Measurements from ENCODE around the gene ERICH6B. TPM values are rescaled to one million over a fixed set of nuclear protein-coding genes. Genes with fewer than 3 reads are reported as not detected.

Gene ERICH6B
- total and polyA plus RNA-seq, 4 donors: not detected

DNA sequence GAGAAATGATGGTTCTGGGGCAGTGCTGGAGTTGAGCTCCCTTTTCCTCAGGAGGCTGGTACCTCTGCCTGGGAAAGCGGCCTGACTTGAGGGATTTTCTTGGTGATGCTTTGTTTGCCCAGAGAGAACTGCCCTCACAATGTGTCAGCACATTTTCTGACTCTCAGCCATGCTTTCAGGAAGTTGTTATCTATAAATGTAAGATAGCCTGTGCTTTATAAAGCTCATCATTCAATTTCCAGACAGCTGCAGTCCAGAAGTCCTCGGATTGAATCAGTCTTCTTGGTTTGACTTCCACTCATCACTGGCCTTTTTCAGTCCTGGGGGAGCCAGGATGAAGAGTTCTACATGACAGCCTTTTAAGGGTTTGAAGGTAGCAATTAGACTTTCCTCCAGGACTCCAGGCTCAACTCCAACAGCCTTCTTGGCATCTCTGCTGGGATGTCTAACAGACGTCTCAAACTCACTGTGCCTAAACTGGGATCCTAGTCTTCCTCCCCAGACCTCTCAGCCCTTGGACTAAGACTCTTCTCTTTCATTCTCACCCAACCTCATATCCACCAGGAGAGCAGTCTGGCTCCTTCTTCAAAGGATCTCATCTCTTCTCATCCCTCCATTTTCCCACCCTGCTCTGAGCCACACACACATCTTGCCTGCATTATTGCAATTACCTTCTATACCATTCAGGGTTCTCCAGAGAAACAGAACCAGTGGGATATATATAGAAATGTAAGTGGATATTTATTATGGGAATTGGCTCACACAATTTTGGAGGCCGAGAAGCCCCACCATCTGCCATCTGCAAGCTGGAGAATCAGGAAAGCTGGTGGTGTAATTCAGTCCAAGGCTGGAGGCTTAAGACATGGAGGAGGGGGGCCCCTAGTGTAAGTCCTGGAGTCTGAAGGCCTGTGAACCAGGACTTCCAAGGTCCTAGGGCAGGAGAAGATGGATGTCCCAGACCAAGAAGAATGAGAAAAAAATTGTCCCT lies 13.1 kb downstream of the ERICH6B start:
- Histone ChIP-seq H3K27me3 (ENCODE audit: control insufficient read depth in 3 of 3, insufficient read depth in 3 of 3, low read length in 2 of 3) (peaks cover 0 to 2% (median 0%) of the 10 kb centered on the region in 3 donors), H3K9ac (ENCODE audit: insufficient read depth in 1 of 2, low read length in 2 of 2) (no peak overlapping the region), H3K4me3 (no peak overlapping the region), H3K4me1 (ENCODE audit: control insufficient read depth in 5 of 5, insufficient read depth in 5 of 5, low read length in 5 of 5) (no peaks in the 10 kb centered on the region), H3K9me3 (ENCODE audit: control insufficient read depth in 4 of 4, insufficient read depth in 3 of 4, low read length in 3 of 4) (peaks cover 0 to 4% (median 0%) of the 10 kb centered on the region in 4 donors), H3K36me3 (ENCODE audit: control insufficient read depth in 4 of 4, insufficient read depth in 4 of 4, low read length in 4 of 4) (no peaks in the 10 kb centered on the region), H3K27ac (ENCODE audit: low read depth in 1 of 2, low read length in 1 of 2) (no peak overlapping the region)
- 63 to 68% methylated on average over 4 of the region's 4 CpGs for WGBS, 2 donors
- DNase-seq: no peak
- ATAC-seq (ENCODE audit: insufficient read depth, low FRiP score): no peak
- TF ChIP-seq, protein P1, sequence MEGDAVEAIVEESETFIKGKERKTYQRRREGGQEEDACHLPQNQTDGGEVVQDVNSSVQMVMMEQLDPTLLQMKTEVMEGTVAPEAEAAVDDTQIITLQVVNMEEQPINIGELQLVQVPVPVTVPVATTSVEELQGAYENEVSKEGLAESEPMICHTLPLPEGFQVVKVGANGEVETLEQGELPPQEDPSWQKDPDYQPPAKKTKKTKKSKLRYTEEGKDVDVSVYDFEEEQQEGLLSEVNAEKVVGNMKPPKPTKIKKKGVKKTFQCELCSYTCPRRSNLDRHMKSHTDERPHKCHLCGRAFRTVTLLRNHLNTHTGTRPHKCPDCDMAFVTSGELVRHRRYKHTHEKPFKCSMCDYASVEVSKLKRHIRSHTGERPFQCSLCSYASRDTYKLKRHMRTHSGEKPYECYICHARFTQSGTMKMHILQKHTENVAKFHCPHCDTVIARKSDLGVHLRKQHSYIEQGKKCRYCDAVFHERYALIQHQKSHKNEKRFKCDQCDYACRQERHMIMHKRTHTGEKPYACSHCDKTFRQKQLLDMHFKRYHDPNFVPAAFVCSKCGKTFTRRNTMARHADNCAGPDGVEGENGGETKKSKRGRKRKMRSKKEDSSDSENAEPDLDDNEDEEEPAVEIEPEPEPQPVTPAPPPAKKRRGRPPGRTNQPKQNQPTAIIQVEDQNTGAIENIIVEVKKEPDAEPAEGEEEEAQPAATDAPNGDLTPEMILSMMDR (IDR thresholded peaks at IDR 0.05; ENCODE audit: control extremely low read depth, extremely low read depth): no peak

DNA sequence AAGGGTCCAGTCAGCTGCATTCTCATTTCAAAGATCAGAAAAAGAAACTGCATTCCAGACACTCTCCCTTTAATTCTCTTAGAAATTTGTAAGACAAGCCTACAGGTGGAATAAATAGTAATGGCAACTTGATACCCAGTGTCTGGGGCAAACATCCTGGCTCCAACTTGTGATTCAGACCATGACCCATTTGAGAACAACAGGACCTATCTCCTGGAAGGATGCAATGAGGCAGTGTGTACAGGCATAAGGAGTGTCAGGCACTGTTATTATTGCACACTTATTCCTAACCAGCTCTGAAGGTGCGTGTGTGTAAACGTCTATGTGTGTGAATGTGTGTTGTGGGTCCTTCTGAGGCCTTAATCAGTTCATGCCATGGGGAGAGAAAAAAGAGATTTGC lies 13.9 kb downstream of the ERICH6B start:
- Histone ChIP-seq H3K4me1 (ENCODE audit: control insufficient read depth in 5 of 5, insufficient read depth in 5 of 5, low read length in 5 of 5) (no peaks in the 10 kb centered on the region), H3K36me3 (ENCODE audit: control insufficient read depth in 4 of 4, insufficient read depth in 4 of 4, low read length in 4 of 4) (no peaks in the 10 kb centered on the region), H3K9me3 (ENCODE audit: control insufficient read depth in 4 of 4, insufficient read depth in 3 of 4, low read length in 3 of 4) (peaks cover 0 to 4% (median 0%) of the 10 kb centered on the region in 4 donors), H3K27ac (ENCODE audit: low read depth in 1 of 2, low read length in 1 of 2) (no peak overlapping the region), H3K4me3 (no peak overlapping the region), H3K9ac (ENCODE audit: insufficient read depth in 1 of 2, low read length in 2 of 2) (no peak overlapping the region), H3K27me3 (ENCODE audit: control insufficient read depth in 3 of 3, insufficient read depth in 3 of 3, low read length in 2 of 3) (peaks cover 0 to 3% (median 0%) of the 10 kb centered on the region in 3 donors)
- 87 to 100% methylated on average over 2 of the region's 2 CpGs for WGBS, 2 donors
- ATAC-seq (ENCODE audit: insufficient read depth, low FRiP score): no peak
- no peak for DNase-seq
- TF ChIP-seq, protein P1 (IDR thresholded peaks at IDR 0.05; ENCODE audit: control extremely low read depth, extremely low read depth): no peak

DNA sequence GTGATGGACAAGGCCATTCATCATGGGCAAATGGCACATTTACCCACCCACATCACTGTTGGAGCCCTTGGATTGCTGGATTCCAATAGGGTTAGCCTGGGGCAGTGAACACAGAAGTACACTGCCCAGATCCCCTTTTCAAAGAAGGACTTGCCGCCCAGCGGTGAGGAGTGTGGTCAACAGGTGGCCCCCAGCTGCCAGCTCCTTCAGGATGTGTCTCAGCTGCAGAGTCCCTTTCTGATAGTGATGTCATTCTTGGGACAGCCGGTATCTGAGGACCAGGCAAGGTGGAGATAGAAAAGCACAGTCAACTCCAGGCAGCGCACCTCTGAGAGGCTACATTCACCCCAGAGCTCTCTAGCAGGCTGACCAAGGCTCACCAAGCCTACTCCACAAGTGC lies 16.9 kb downstream of the ERICH6B start:
- no peak for DNase-seq
- TF ChIP-seq, protein P1 (IDR thresholded peaks at IDR 0.05; ENCODE audit: control extremely low read depth, extremely low read depth): no peak
- no peak overlapping the region for H3K9ac ChIP-seq (ENCODE audit: insufficient read depth in 1 of 2, low read length in 2 of 2)
- H3K27ac ChIP-seq (ENCODE audit: low read depth in 1 of 2, low read length in 1 of 2): no peak overlapping the region
- ATAC-seq (ENCODE audit: insufficient read depth, low FRiP score): no peak
- no peaks in the 10 kb centered on the region for H3K36me3 ChIP-seq (ENCODE audit: control insufficient read depth in 4 of 4, insufficient read depth in 4 of 4, low read length in 4 of 4)
- H3K27me3 ChIP-seq (ENCODE audit: control insufficient read depth in 3 of 3, insufficient read depth in 3 of 3, low read length in 2 of 3): peaks cover 0 to 3% (median 0%) of the 10 kb centered on the region in 3 donors
- peaks cover 0 to 4% (median 0%) of the 10 kb centered on the region in 4 donors for H3K9me3 ChIP-seq (ENCODE audit: control insufficient read depth in 4 of 4, insufficient read depth in 3 of 4, low read length in 3 of 4)
- 93 to 94% methylated on average over 4 of the region's 4 CpGs for WGBS, 2 donors
- no peaks in the 10 kb centered on the region for H3K4me1 ChIP-seq (ENCODE audit: control insufficient read depth in 5 of 5, insufficient read depth in 5 of 5, low read length in 5 of 5)
- H3K4me3 ChIP-seq: no peak overlapping the region

Measured in lung (tissue), 12 donors.